Muscle layer of colon (tissue), 2 donors: ENCODE results near the gene ARID1A.
"Not testable (repeated sequence)": the region's sequence is repeated elsewhere in the genome, so short reads cannot be mapped to it uniquely, and the experiment has no call there.

Experiments
- H3K27ac ChIP-seq: one replicate; pipeline ENCODE4 v1.7.0; 2013; ENCODE audit warnings: low read depth, mild to moderate bottlenecking, low read length, moderate library complexity
- H3K27me3 ChIP-seq, 2 donors: one replicate each; pipeline ENCODE4 v1.7.0; 2013; ENCODE audit warnings: low read length in 2 of 2, mild to moderate bottlenecking in 2 of 2; ENCODE audit not compliant: insufficient read depth in 2 of 2, control insufficient read depth in 1 of 2
- H3K36me3 ChIP-seq: one replicate; pipeline ENCODE4 v1.7.0; 2013; ENCODE audit warnings: mild to moderate bottlenecking, low read length; ENCODE audit not compliant: insufficient read depth
- H3K4me1 ChIP-seq: one replicate; pipeline ENCODE4 v1.7.0; 2013; ENCODE audit warnings: mild to moderate bottlenecking, low read length; ENCODE audit not compliant: insufficient read depth
- H3K4me3 ChIP-seq, 2 donors: one replicate each; pipeline ENCODE4 v1.7.0; 2013; ENCODE audit warnings: low read length in 2 of 2, low read depth in 1 of 2, mild to moderate bottlenecking in 1 of 2, moderate library complexity in 1 of 2
- H3K9ac ChIP-seq: one replicate; pipeline ENCODE4 v1.7.0; 2013; ENCODE audit warnings: low read length
- H3K9me3 ChIP-seq: one replicate; pipeline ENCODE4 v1.7.0; 2013; ENCODE audit warnings: mild to moderate bottlenecking, low read length
- donor health status: abdominal sarcoma.
- donor health status: Adenocarcinoma of cecum.

Gene ARID1A

DNA sequence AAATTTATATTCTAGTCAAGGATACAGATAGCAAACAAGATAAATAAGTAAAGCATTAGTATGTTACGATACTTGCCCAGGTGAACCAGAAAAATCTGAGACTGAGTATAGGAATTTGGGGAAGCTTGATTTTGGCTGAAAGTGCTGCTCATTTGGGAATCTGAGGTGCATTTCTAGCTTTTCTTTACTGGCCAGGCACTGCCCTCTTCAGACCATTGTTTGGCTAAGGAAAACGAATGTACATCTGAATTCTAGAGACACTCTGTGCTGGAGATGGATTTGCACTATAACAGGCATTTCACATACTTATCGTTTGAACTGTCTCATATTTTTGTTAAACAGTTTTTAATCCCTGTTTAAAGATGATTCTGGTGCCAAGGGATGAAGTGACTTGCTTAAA, 23.4 kb downstream of the ARID1A start:
- Histone ChIP-seq H3K4me1 (peaks cover 59% of the 10 kb centered on the region), H3K9ac (no peak overlapping the region), H3K27ac (no peak overlapping the region), H3K4me3 (no peak overlapping the region), H3K27me3 (no peaks in the 10 kb centered on the region), H3K36me3 (no peaks in the 10 kb centered on the region), H3K9me3 (no peaks in the 10 kb centered on the region)

GRCh38 chr1:26721669-26722355, 26.0 kb downstream of the ARID1A start:
- Histone ChIP-seq H3K36me3 (no peaks in the 10 kb centered on the region), H3K4me1 (peaks cover 60% of the 10 kb centered on the region), H3K27me3 (no peaks in the 10 kb centered on the region), H3K27ac (no peak overlapping the region), H3K4me3 (no peak overlapping the region), H3K9ac (no peak overlapping the region), H3K9me3 (no peaks in the 10 kb centered on the region)

DNA sequence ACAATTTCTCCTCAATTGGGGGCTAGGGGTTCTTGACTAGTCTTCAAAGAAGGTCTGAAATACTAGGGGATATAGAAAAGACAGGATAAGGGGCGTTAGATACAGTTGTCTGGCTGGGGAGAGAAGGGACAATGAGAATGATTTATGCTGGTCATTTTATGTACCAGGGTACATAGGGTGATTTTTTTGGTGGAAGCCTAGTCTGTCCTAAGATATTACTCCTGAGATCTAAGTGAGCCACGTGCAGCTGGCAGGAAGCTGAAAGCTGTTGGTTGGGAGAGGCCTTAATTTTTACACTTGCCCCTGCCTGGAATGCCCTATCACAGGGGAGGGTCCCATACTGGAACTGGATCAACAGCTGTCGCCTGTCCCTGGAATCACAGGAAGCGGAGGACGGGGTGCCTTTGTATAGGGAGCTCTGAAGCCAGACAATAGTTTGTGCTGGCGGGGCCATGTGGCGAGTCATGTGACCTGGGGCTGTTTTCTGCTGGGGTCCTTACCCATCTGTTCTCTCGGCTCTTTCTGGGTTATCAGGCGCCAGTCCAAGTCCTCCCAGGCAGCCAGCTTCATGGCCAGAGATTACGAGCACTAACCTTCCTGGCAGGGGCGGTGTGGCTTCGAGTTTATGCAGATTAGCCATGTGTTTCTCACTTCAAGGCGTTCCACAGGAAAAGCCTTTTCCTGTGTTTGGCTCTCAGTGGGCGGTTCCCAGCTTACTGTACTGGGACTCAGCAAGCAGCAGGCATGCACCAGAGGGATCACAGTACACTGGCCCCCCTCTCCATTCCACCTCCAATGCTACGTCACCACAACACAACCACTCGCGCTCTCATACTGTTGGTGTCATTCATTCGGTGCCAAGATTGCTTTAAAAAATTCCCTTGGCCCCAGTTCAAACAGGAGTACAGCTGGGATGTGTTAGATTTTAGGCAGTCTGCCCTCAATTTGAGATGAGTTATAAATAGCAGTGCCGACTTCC, 27.5 kb downstream of the ARID1A start:
- H3K36me3 ChIP-seq: no peaks in the 10 kb centered on the region
- H3K9me3 ChIP-seq: no peaks in the 10 kb centered on the region
- peak overlapping the region; percentile 47 for H3K27ac ChIP-seq
- H3K4me1 ChIP-seq: peaks cover 52% of the 10 kb centered on the region
- peak overlapping the region in 1 of 2 donors; percentile 12 for H3K4me3 ChIP-seq
- no peaks in the 10 kb centered on the region for H3K27me3 ChIP-seq
- no peak overlapping the region for H3K9ac ChIP-seq

- Histone ChIP-seq H3K4me3 (no peak overlapping the region), H3K4me1 (peaks cover 48% of the 10 kb centered on the region), H3K9ac (no peak overlapping the region), H3K9me3 (no peaks in the 10 kb centered on the region), H3K27ac (no peak overlapping the region), H3K36me3 (no peaks in the 10 kb centered on the region), H3K27me3 (no peaks in the 10 kb centered on the region)
Measured at GRCh38 chr1:26724118-26724517, 28.3 kb downstream of the ARID1A start.

DNA sequence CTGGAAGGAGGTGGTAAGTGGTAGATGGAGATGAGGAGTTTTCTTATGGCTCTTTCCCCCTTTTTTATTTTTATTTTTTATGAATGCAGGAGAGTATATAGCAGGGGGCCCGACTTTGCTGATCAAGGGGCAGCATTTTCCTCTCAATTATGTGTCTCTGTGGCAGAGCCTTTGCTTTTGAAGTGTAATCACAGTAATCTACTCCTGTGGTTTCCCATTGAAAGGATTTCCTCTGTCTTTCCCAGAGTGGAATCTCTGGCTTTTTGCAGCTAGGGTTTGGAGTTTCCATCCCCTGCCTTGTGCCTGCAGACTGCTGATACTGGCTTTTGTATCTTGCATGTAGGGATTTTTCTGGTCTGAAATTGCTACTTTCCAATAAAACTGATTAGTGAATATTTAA, 29.1 kb downstream of the ARID1A start:
- H3K9ac ChIP-seq: no peak overlapping the region
- no peaks in the 10 kb centered on the region for H3K27me3 ChIP-seq
- no peak overlapping the region for H3K4me3 ChIP-seq
- H3K36me3 ChIP-seq: peaks cover 5% of the 10 kb centered on the region
- no peak overlapping the region for H3K27ac ChIP-seq
- no peaks in the 10 kb centered on the region for H3K9me3 ChIP-seq
- H3K4me1 ChIP-seq: peaks cover 45% of the 10 kb centered on the region

GRCh38 chr1:26725904-26726303, 30.1 kb downstream of the ARID1A start:
- H3K27ac ChIP-seq, H3K27me3 ChIP-seq, H3K4me3 ChIP-seq, H3K9ac ChIP-seq, H3K9me3 ChIP-seq: not testable (repeated sequence)
- Histone ChIP-seq H3K4me1 (peaks cover 45% of the 10 kb centered on the region), H3K36me3 (peaks cover 12% of the 10 kb centered on the region)

- H3K9me3 ChIP-seq: no peaks in the 10 kb centered on the region
- peaks cover 41% of the 10 kb centered on the region for H3K4me1 ChIP-seq
- H3K36me3 ChIP-seq: peaks cover 21% of the 10 kb centered on the region
- H3K9ac ChIP-seq: no peak overlapping the region
- H3K27me3 ChIP-seq: no peaks in the 10 kb centered on the region
- H3K4me3 ChIP-seq: no peak overlapping the region
- no peak overlapping the region for H3K27ac ChIP-seq
Measured at GRCh38 chr1:26726784-26727183, 31.0 kb downstream of the ARID1A start.

DNA sequence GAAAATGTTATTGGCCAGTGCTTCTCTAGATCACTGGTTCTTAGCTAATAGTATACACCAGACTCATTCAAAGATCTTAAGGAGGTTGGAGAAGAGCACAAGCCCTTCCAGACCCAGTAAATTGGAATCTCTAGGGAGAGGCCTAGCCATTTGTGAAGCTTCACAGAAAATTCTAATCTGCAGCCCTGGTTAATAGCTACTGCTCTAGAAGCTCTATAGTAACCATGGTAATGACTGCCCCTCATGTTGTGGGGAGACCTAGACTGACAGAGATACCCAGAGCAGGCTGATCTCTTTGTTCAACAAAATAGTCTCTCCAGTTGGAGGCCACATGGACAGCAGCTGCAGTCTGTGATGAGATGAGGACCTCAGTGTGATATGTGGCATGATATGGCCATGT, 31.7 kb downstream of the ARID1A start:
- Histone ChIP-seq H3K4me1 (peaks cover 37% of the 10 kb centered on the region), H3K36me3 (peaks cover 27% of the 10 kb centered on the region), H3K27ac (no peak overlapping the region), H3K9ac (no peak overlapping the region), H3K27me3 (no peaks in the 10 kb centered on the region), H3K9me3 (no peaks in the 10 kb centered on the region), H3K4me3 (no peak overlapping the region)

DNA sequence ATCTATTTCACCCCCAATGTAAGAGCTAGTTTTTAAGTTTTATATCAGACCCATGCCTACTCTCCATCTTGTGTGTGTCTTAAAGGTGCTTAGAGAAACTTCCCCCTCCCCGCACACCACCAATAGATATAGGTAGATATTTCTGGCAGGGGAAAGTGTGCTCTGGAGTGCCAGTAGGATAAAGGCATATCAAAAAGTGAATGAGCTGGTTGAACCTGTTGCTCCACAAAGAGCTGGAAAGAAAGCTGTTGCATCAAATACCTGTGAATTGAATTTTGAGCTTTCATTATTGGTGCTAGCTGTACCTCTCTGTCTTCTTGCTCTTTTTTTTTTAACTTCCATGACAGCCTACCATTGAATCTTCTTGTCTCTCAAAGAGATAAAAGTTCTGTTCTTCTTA, 32.8 kb downstream of the ARID1A start:
- H3K36me3 ChIP-seq: peaks cover 39% of the 10 kb centered on the region
- H3K4me1 ChIP-seq: peaks cover 26% of the 10 kb centered on the region
- H3K4me3 ChIP-seq: no peak overlapping the region
- H3K9ac ChIP-seq: no peak overlapping the region
- no peaks in the 10 kb centered on the region for H3K27me3 ChIP-seq
- no peak overlapping the region for H3K27ac ChIP-seq
- no peaks in the 10 kb centered on the region for H3K9me3 ChIP-seq

GRCh38 chr1:26729633-26730032, 33.8 kb downstream of the ARID1A start:
- no peaks in the 10 kb centered on the region for H3K27me3 ChIP-seq
- no peak overlapping the region for H3K27ac ChIP-seq
- H3K9me3 ChIP-seq: no peaks in the 10 kb centered on the region
- peaks cover 49% of the 10 kb centered on the region for H3K36me3 ChIP-seq
- peaks cover 26% of the 10 kb centered on the region for H3K4me1 ChIP-seq
- H3K9ac ChIP-seq: no peak overlapping the region
- no peak overlapping the region for H3K4me3 ChIP-seq

GRCh38 chr1:26730695-26731094, 34.9 kb downstream of the ARID1A start:
- Histone ChIP-seq H3K9ac (no peak overlapping the region), H3K9me3 (no peaks in the 10 kb centered on the region), H3K4me3 (no peak overlapping the region), H3K27me3 (no peaks in the 10 kb centered on the region), H3K27ac (no peak overlapping the region), H3K36me3 (peaks cover 55% of the 10 kb centered on the region), H3K4me1 (peaks cover 23% of the 10 kb centered on the region)
